HG03460 (cell line): Measurements from ENCODE around the gene PGK1.
"Not testable (repeated sequence)": the region's sequence is repeated elsewhere in the genome, so short reads cannot be mapped to it uniquely, and the experiment has no call there.

Source experiments
- ATAC-seq: cut with Tn5 transposase; IDR thresholded peaks from one replicate; pipeline ENCODE4 v1.9.1; 2021; ENCODE audit not compliant: unreplicated experiment

The PGK1 gene

DNA sequence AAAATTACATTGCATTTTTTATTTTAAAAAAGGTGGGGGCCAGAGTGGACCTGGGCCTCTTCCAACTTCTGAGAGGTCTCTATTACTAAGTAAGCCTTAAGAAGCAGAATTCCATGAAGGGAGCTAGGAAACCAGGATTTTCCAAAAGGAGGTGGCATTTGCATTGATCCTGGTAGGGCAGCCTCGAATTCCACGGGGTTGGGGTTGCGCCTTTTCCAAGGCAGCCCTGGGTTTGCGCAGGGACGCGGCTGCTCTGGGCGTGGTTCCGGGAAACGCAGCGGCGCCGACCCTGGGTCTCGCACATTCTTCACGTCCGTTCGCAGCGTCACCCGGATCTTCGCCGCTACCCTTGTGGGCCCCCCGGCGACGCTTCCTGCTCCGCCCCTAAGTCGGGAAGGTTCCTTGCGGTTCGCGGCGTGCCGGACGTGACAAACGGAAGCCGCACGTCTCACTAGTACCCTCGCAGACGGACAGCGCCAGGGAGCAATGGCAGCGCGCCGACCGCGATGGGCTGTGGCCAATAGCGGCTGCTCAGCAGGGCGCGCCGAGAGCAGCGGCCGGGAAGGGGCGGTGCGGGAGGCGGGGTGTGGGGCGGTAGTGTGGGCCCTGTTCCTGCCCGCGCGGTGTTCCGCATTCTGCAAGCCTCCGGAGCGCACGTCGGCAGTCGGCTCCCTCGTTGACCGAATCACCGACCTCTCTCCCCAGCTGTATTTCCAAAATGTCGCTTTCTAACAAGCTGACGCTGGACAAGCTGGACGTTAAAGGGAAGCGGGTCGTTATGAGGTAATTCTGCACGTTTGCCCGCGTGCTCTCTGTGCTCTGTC is at the start of gene PGK1:
Gene PGK1 (plus strand): TSS at position 626 of the 824 bp plus-strand sequence. CDS start 93 bp downstream, at position 719.
- peak; percentile 94 for ATAC-seq

DNA sequence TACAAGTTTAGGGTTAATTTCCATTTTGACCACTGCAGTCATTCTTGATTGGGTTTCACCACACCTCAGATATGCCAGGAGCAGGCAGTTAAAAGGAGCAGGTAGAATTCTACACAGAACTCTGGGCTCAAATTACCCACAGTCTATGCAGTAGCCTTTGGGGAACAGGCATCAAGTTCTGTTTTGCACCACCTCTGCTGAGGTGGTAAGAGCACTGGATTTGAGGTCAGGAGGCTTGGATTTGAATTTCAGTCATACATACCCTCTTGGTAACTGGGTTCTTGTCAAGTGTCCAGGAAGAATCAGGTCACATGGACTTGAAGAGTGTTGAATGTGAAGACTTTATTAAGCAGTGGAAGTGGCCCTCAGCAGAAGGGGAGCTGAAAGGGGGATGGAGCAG is 40.4 kb upstream of the PGK1 start:
- no peak for ATAC-seq

DNA sequence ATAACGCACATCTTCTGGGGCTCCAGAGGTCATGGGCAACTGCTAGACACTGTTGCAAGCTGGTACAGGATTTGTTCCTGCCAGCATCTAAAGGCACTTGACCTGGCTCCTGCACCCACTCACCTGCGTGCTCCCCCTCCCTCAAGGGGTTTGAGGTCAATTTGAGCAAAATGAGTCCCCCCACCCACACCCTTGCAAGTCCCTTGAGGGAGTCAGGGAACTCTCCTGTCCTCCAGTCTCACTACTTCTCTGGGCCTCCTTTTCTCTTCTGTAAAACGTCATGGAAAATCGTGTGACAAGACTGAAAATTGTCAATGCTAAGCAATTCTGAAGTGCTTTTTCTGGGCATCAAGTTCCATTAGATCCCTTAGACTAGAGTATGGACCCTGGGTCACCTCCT is 39.9 kb upstream of the PGK1 start:
- no peak for ATAC-seq

DNA sequence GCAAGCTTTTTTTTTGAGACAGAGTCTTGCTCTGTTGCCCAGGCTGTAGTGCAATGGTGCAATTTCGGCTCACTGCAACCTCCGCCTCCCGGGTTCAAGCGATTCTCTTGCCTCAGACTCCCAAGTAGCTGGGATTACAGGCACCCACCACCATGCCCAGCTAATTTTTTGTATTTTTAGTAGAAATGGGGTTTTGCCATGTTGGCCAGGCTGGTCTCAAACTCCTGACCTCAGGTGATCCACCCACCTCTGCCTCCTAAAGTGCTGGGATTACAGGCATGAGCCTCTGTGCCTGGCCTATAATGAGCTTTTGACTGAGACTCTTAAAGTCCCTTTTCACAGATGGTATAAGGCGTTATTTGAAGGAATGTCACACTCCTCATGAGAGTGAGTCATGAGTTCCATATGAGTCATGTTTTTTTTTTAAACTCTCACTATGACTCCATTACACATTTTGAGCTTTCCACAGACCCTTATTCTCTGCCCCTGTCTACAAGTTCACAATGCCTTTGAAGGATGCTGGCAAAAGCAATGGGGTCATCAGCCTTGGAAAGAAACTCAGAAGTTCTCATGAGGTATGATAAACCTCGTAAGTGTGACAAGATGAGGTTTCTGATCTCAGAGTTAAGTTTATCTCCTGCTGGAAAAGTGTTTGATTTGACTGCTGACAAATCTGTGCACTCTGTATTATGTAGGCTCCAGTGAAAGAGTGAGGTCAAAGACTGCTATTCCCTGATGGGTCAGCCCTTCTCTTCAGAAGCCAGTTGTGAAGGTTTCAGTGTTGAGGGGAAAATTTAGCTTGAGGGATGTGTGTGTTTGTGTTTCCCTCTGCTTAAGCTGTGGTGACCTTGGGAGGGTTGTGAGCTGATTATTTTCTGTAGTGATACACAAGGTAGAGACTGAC is 39.1 kb upstream of the PGK1 start:
- ATAC-seq = peak; percentile 66

DNA sequence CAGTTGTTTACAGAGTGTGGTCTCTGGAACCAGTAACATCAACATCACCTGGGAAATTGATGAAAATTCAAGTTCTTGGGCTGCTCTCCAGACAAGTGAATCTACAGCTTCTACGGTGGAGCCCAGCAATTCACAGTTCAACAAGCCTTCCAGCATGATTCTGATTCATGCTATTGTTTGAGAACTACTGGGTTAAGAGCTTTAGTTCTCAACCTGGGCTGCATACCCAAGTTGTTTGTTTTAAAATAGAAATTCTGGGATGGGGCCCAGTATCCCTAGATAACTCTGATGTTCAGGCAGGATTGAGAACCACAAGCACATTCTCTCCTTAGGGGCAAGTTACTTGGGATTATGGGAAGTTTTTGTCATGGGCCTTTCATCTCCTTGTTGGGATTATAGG is 37.9 kb upstream of the PGK1 start:
- ATAC-seq = no peak

DNA sequence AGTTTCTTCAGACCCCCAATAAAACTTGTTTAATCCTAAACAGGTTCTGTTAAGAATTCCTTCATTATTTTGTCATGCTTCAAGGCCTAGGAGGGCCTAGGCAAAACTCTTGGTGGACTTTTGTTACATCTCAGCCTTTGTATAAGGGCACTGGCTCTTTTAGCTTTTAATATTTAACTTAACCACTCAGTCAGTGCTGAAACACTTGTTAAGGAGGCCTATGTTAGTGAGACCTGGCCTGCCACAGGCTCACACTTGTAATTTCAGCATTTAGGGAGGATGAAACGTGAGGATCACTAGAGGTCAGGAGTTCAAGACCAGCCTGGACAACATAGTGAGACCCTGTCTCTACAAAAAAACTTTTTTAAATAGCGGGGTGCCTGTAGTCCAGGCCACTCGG is 32.7 kb upstream of the PGK1 start:
- no peak for ATAC-seq

DNA sequence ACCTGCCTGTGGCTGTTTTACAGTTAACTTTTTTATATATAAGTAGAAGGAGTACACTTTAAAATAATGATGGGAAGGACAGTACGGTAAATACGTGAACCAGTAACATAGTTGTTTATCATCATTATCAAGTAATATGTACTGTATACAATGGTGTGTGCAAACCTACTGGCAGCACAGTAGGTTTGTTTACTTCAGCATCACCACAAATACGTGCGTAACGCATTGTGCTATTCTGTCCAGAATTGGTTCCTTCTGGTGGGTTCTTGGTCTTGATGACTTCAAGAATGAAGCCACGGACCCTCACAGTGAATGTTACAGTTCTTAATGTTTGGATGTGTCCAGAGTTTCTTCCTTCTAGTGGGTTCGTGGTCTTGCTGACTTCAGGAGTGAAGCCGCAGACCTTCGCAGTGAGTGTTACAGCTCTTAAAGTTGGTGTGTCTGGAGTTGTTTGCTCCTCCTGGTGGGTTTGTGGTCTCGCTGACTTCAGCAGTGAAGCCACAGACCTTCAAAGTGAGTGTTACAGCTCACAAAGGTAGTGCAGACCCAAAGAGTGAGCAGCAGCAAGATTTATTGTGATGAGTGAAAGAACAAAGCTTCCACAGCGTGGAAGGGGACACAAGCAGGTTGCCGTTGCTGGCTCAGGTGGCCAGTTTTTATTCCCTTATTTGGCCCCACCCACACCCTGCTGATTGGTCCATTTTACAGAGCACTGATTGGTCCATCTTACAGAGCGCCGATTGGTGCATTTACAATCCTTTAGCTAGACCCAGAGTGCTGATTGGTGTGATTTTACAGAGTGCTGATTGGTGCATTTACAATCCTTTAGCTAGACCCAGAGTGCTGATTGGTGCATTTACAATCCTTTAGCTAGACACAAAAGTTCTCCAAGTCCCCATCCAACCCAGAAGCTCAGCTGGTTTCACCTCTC is 30.6 kb upstream of the PGK1 start:
- ATAC-seq = not testable (repeated sequence)

DNA sequence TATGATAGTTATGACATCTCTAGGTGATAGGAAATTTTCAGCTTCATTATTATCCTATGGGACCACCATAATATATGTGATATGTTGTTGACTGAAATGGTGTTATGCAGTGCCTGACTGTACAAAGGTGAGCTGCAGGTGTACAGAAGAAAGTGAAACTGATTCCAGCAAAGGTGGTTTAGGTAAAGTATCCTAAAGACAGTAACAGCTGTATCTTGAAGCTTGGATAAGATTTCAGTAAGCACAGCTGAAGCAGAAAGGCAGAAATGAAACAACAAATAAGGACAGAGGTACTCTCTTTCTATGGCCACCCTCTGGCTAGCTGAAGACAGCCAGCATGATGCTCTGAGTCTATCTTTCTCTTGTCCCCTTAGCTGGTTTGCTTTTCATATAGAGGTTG is 30.0 kb upstream of the PGK1 start:
- ATAC-seq = peak; percentile 50

DNA sequence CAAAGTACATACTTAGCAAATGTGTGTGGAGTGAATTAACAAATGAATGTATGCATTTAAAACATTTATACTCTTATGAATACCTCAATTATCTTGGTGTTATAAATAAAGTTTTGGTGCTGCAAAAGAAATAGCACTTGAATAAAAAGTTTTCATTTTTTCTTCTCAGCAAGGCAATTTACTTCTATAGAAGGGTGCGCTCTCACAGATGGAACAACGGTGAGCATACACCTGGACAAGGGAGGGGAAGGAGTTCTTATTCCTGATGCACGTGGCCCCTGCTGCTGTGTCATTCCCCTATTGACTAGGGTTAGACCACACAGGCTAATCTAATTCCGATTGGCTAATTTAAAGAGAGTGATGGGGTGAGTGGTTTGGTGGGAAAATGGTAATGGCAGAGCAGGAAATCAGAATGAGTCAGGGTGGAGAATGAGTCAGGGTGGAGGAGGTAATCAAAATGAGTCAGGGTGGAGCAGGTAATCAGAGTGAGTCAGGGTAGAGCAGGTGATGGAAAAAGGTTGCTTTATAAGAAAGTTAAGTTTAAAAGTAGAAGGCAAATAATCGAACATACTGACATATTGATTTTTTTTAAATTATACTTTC is 28.2 kb upstream of the PGK1 start:
- ATAC-seq = no peak

DNA sequence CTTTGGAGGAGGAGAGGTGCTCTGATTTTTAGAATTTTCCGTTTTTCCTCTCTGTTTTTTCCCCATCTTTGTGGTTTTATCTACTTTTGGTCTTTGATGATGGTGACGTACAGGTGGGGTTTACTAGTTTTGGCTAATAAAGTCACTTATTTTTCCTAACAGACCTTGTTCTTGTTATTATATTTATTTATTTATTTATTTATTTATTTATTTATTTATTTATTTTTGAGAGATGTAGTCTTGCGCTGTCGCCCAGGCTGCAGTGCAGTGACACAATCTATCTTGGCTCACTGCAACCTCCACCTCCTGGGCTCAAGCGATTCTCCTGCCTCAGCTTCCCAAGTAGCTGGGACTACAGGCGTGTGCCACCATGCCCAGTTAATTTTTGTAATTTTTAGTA is 22.6 kb upstream of the PGK1 start:
- ATAC-seq = not testable (repeated sequence)

DNA sequence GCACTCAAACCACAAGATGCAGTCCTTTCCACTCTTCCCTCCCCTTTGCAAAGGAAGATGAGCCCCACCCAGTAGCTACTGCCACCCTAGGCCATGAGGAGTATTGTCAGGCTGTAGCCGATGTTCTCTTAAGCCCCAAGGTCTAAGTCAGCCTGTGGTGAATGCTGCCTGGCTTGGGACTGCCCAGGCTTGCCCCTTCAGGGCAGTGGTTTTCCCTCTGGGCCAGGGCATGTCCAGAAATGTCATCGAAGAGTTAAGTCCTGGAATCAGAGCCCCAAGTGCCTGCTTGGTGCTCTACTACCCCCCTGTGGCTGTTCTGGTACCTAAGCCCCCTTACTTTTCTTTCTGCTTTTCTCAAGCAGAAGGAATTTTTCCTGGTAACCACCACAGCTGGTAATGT is 11.8 kb upstream of the PGK1 start:
- ATAC-seq = no peak

DNA sequence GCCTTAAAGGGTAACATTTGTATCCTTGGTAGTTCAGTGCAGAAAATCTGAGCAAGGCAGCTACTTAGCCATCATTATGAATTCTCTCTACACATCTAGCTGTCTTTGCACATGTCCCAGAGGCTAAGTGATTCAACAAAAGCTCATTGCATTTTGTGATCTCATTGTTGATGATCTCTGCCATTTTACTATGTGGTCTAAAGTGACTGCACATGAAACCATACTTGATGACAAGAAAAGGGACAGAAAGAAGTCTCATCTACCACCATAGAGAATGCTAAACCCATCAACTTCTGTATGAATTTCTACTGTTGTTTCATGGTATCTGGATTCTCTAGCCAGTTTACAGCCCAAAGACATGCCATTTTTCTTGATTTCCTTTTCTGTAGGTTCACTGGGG is 5.9 kb upstream of the PGK1 start:
- ATAC-seq = no peak

DNA sequence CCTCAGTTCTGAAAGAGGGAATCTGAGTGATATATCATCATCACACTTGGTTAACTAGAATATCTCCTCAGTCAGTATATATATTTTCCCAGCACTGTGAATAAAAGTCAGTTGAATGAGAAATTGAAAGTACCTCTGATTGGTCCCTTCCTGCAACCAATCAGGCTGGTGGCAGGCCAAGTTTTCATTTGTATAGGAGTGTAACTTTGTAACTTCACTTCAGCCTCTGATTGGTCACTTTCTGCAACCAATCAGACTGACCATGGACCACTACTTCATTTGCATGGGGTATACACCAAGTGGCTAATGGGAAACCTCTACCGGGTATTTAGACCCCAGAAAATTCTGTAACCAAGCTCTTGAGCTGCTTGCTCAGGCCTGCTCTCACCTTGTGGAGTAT is 2.0 kb upstream of the PGK1 start:
- ATAC-seq = no peak

DNA sequence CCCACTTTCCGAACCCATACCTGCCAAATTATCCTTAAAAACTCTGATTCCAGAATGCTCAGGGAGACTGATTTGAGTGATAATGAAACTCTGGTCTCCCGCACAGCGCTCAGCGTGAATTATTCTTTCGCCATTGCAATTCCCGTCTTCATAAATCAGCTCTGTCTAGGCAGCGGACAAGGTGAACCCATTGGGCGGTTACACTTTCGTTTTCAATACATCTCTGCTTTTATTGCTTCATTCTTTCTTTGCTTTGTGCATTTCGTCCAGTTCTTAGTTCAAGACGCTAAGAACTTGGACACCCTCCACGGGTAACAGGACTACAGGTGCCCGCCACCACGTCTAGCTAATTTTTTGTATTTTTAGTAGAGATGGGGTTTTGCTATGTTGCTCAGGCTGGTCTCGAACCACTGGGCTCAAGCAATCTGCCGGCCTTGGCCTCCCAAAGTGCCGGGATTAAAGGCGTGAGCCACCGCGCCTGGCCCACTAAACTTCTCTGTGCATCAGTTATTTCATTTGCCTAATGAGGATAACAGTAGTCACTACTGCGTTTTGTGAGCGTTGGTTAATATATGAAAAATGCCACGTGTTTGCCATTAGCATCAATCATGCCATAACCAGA is 936 bp upstream of the PGK1 start:
- ATAC-seq = no peak

DNA sequence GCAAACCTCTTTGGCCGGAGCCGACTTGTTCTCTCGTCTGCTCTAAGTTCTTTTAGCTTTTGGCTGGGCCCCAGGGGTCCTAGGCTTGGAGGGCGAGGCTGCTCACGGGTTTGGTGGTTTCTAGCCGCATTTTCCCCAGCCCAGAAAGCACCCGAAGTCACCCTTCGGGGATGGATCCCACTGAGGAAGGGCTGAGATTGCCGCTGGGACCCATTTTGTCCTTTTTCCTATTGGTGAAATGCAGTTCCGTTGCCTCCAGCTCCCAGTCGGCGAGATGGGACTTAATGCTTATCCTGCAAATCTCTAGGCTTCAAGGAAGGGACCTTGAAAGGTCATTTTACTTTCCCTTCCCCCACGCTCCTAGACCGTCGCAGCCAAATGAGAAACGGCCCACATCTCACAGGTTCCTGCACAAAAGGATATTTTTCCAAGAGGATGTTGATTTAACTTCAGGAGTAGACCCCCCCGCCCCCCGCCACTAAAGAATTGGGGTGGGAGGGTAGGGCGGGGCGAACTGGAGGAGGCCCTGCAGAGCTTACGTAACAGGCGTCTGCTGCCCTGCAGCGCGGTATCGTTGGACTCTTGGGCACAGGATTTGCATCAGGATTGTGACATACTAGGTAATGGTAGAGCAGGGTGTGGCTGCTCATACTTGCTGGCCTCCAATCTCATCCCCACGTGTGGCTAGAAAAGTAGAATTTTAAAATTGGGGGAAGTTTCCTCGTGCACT is 564 bp downstream of the PGK1 start:
- no peak for ATAC-seq

DNA sequence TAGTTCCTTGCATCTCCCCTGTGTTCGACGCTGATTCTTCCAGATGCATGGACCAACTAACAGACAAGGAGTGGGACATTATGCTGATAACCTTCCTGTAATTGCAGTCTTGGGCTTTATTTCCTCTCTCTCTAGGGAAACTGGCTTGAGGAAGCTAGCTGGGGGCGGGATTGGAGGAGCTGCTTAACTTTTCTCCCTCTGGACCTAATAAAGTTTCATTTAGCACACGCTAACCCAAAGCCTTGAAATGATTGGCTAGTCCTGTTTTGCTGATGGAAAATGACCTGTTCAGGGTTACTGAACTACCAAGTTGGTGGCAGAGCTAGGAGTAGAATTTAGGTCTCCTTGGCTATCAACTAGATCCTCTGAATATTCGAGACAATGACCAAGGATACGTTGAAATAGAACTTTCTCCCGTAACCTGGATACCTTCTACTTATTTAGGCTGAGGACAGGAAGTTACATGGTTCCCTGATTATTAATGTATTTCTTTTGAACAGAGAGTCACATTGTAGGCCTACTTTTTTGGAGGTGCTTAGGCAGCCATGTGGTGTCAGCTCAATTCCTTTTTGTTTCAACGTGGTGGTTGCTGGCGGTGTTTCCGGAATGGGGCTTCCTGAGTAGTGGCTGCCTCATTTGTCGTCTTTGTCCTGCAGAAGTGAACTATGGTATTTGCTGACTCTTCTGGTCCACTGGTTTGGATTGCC is 2.0 kb downstream of the PGK1 start:
- no peak for ATAC-seq

DNA sequence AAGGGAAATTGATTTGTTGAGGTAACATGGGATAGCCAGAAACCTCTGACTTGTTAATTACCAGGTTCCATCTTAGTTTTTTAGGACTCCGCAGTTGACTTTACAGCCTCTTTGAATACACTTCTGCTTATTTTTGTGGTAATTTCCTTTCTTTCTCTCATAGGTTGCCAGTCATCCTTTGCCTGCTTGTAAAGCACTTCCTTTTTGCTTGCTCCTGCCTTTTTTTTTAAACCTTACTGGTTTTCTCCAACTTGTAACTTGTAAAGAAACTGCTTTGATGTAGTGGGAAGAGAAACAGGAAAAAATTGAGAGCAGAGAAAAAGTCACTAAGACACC is 2.6 kb downstream of the PGK1 start:
- ATAC-seq = no peak

DNA sequence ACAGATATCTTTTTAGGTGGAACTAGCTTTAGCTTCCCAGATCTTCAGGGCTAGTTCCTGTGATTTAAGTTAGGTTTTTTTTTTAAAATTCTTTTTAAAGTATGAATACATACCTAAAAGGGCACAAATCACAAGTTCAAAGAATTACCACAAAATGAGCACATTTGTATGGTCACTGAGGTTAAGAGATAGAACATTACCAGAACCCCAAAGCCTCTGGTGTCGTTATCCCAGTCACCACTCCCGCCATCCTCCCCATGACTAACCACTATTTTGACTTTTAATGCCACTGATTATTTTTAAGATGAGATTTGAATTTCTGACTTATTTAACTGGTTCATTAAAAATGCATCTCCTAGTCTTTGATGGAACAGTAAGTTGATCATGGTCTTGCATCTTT is 5.4 kb downstream of the PGK1 start:
- no peak for ATAC-seq
